IMR-90 (cell line): ENCODE results near the gene TRAPPC4. TPM values are rescaled to one million over a fixed set of nuclear protein-coding genes. Genes with fewer than 3 reads are reported as not detected.

Experiments
- ATAC-seq: fragments of 200-7000 bp; cut with Tn5 transposase; 2 replicates; pipeline ENCODE4 v1.9.1; 2020; ENCODE audit warnings: low read depth, mild to moderate bottlenecking, moderate library complexity
- BruUV-seq: library from RNA; stranded (reverse); fragments of 400-500 nt; replicated peaks from 2 replicates; lab custom pipeline; 2021; lab: Mats Ljungman, UMichigan
- CTCF ChIA-PET: fragments of 300-600 bp; formaldehyde crosslinking; extraction: SDS; loops from one replicate; lab custom pipeline; 2021; ENCODE audit warnings: antibody characterized with exemption; lab: Yijun Ruan, JAX
- POLR2A ChIA-PET: fragments of 300-600 bp; sonication (Branson Sonifier 250); formaldehyde crosslinking; loops from one replicate; lab custom pipeline; 2022; ENCODE audit warnings: antibody characterized with exemption; ENCODE audit not compliant: unreplicated experiment; lab: Charles Lee
- DNase-seq: peaks from one replicate; pipeline ENCODE4 v3.0.0; 2013
- H2AFZ ChIP-seq: replicated peaks from 2 replicates; pipeline ENCODE3; 2013; ENCODE audit warnings: low read length, mild to moderate bottlenecking; ENCODE audit not compliant: poor library complexity
- H2AK5ac ChIP-seq: 2 replicates; pipeline ENCODE4 v1.6.1; 2013; ENCODE audit warnings: low read depth, low read length, inconsistent platforms
- H2AK9ac ChIP-seq: replicated peaks from 2 replicates; pipeline ENCODE3; 2013; ENCODE audit warnings: mild to moderate bottlenecking, low read depth, low read length, moderate library complexity; ENCODE audit not compliant: poor library complexity
- H2BK120ac ChIP-seq: 2 replicates; pipeline ENCODE4 v1.6.1; 2013; ENCODE audit warnings: low read depth, low read length, inconsistent platforms
- H2BK15ac ChIP-seq: 3 replicates; pipeline ENCODE4 v1.6.1; 2013; ENCODE audit warnings: low read depth, low read length, inconsistent platforms
- H2BK20ac ChIP-seq: 2 replicates; pipeline ENCODE4 v1.6.1; 2013; ENCODE audit warnings: low read depth, mild to moderate bottlenecking, inconsistent platforms, low read length, moderate library complexity
- H2BK5ac ChIP-seq: 2 replicates; pipeline ENCODE4 v1.6.1; 2013; ENCODE audit warnings: mild to moderate bottlenecking, low read depth, low read length, inconsistent platforms; ENCODE audit not compliant: poor library complexity, severe bottlenecking
- H3K14ac ChIP-seq: replicated peaks from 2 replicates; pipeline ENCODE4 v1.6.1; 2013; ENCODE audit warnings: low read depth, low read length, inconsistent platforms
- H3K18ac ChIP-seq: 2 replicates; pipeline ENCODE4 v1.6.1; 2013; ENCODE audit warnings: low read depth, low read length, control low read depth
- H3K23ac ChIP-seq: 2 replicates; pipeline ENCODE4 v1.6.1; 2013; ENCODE audit warnings: low read depth, low read length, inconsistent platforms
- H3K27ac ChIP-seq: 2 replicates; pipeline ENCODE4 v1.5.1; 2013; ENCODE audit warnings: mild to moderate bottlenecking, control low read depth, low read length; ENCODE audit not compliant: insufficient read depth
- H3K27me3 ChIP-seq: 2 replicates; pipeline ENCODE4 v1.6.1; 2013; ENCODE audit warnings: low read length; ENCODE audit not compliant: control insufficient read depth, insufficient read depth
- H3K36me3 ChIP-seq: 2 replicates; pipeline ENCODE4 v1.6.1; 2013; ENCODE audit warnings: low read length, mixed read lengths; ENCODE audit not compliant: control insufficient read depth, insufficient read depth
- H3K4ac ChIP-seq: 2 replicates; pipeline ENCODE4 v1.6.1; 2013; ENCODE audit warnings: low read depth, low read length, inconsistent platforms
- H3K4me1 ChIP-seq: 2 replicates; pipeline ENCODE4 v1.6.1; 2013; ENCODE audit warnings: low read length, mixed read lengths; ENCODE audit not compliant: control insufficient read depth, insufficient read depth
- H3K4me2 ChIP-seq: 2 replicates; pipeline ENCODE4 v1.6.1; 2013; ENCODE audit warnings: low read depth, mild to moderate bottlenecking, control low read depth, low read length, moderate library complexity
- H3K4me3 ChIP-seq: 2 replicates; pipeline ENCODE4 v1.5.1; 2013; ENCODE audit warnings: low read depth, mild to moderate bottlenecking, control low read depth, low read length, moderate library complexity; ENCODE audit not compliant: insufficient read depth
- H3K56ac ChIP-seq: 2 replicates; pipeline ENCODE4 v1.6.1; 2013; ENCODE audit warnings: low read length, inconsistent platforms; ENCODE audit not compliant: insufficient read depth; ENCODE audit errors: extremely low read depth
- H3K79me1 ChIP-seq, 2 experiments: 2 replicates each; pipeline ENCODE4 v1.6.1; 2013; ENCODE audit warnings: low read length in 2 of 2, inconsistent platforms in 1 of 2, low read depth in 1 of 2
- H3K9ac ChIP-seq: 2 replicates; pipeline ENCODE4 v1.6.1; 2013; ENCODE audit warnings: low read depth, low read length, control low read depth
- H3K9me1 ChIP-seq: 2 replicates; pipeline ENCODE4 v1.6.1; 2013; ENCODE audit warnings: low read length, inconsistent platforms; ENCODE audit not compliant: insufficient read depth
- H3K9me3 ChIP-seq: 2 replicates; pipeline ENCODE4 v1.6.1; 2013; ENCODE audit warnings: low read length; ENCODE audit not compliant: control insufficient read depth, insufficient read depth
- H4K20me1 ChIP-seq: 2 replicates; pipeline ENCODE4 v1.6.1; 2013; ENCODE audit warnings: low read length, inconsistent platforms; ENCODE audit not compliant: insufficient read depth
- H4K5ac ChIP-seq: 2 replicates; pipeline ENCODE4 v1.6.1; 2013; ENCODE audit warnings: mild to moderate bottlenecking, low read depth, low read length, control low read depth
- H4K8ac ChIP-seq, 2 experiments: 2 replicates each; pipeline ENCODE4 v1.6.1; 2013; ENCODE audit warnings: low read depth in 2 of 2, low read length in 2 of 2, control low read depth in 1 of 2, inconsistent platforms in 1 of 2
- H4K91ac ChIP-seq: 2 replicates; pipeline ENCODE4 v1.6.1; 2013; ENCODE audit warnings: low read depth, low read length, inconsistent platforms; ENCODE audit not compliant: insufficient read depth
- MAFK ChIP-seq: IDR thresholded peaks from 2 replicates; pipeline ENCODE4 v1.6.1; 2012; ENCODE audit warnings: low read depth, low read length, improper control_type of control experiment
- MXI1 ChIP-seq: IDR thresholded peaks from 2 replicates; pipeline ENCODE4 v1.6.1; 2012; ENCODE audit warnings: low read depth, mild to moderate bottlenecking, low read length, moderate library complexity, borderline replicate concordance
- SMC3 ChIP-seq: fragments of 150-350 bp; IDR thresholded peaks from 2 replicates; pipeline ENCODE4 v1.6.1; 2016; ENCODE audit warnings: low read depth, mild to moderate bottlenecking, antibody characterized with exemption, low read length, moderate library complexity
- WGBS, 2 experiments: methylation state at CpG; one replicate each; pipeline versions ENCODE4 v1.1.5 to v1.1.7; 2013; ENCODE audit warnings: missing lambda C conversion rate in 2 of 2; ENCODE audit not compliant: insufficient read length in 1 of 2; ENCODE audit errors: extremely low coverage in 2 of 2; 5-methylcytosine and 5-hydroxymethylcytosine counted together
- dilution Hi-C: fragments of 300-500 bp; cut with HindIII; formaldehyde crosslinking; loops from one replicate; pipeline ENCODE4 v1.14.3; 2018; ENCODE audit warnings: low sequenced_read_pairs; ENCODE audit not compliant: unreplicated experiment
- in situ Hi-C: fragments of 300-500 bp; cut with MboI; formaldehyde crosslinking; loops from 3 replicates; pipeline ENCODE4 v1.14.3; 2019; ENCODE audit warnings: low sequenced_read_pairs, inconsistent platforms, mixed read lengths
- intact Hi-C: fragments of 100-400 bp; cut with micrococcal nuclease; formaldehyde crosslinking; loops from 2 replicates; pipeline ENCODE4 v1.10.0; 2022
- polyA plus RNA-seq, 3 experiments: library from polyadenylated mRNA; depleted of rRNA; stranded (reverse); fragments of >200 nt; gene quantifications; 2 replicates each; pipeline ENCODE4 v1.2.3, GENCODE V29; 2012; ENCODE audit warnings: low replicate concordance in 1 of 3
- total RNA-seq: library from RNA; depleted of rRNA; stranded (reverse); fragments of >200 nt; gene quantifications from 2 replicates; pipeline ENCODE4 v1.2.3, GENCODE V29; 2012
- TF ChIP-seq, protein P1 (sequence below): conservative IDR thresholded peaks from 2 replicates; pipeline ENCODE4 v1.5.1; 2012; ENCODE audit warnings: mild to moderate bottlenecking, low read depth, low read length, improper control_type of control experiment

TRAPPC4 gene
- total and polyA plus RNA-seq, 2 of the 4 experiments (the other 2 are of a cell fraction) = 102 to 162 TPM

DNA sequence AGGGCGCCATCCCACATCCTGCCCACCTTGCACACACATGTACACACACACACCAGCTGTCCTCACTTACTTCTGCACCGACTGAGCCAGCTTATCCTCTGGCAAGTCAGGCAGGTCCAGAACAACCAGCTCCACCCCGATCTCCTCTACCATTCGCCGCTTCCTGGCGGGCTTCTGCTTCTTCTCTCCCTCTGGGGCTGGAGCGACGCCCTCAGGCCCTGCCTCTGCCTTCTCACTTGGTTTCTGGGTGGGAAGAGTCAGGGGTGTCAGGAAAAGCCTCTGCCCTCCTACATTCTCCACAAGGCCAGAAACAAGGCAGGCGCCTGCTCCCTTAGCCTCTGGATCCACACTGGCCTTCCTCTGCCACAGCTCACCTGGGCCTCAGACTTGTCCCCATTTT lies 30.1 kb downstream of the TRAPPC4 start:
- Histone ChIP-seq H2BK120ac (no peak overlapping the region), H4K91ac (no peak overlapping the region), H4K20me1 (no peaks in the 10 kb centered on the region; the same call in 1 of the 2 replicates), H3K23ac (no peak overlapping the region), H2BK5ac (no peak overlapping the region), H2BK15ac (no peak overlapping the region), H3K4ac (no peak overlapping the region), H3K9me1 (no peaks in the 10 kb centered on the region), H3K4me3 (no peak overlapping the region), H3K9ac (no peak overlapping the region), H2AFZ (no peak overlapping the region), H2BK20ac (no peak overlapping the region), H2AK5ac (no peak overlapping the region), H3K18ac (no peak overlapping the region), H4K5ac (no peak overlapping the region), H3K4me1 (no peaks in the 10 kb centered on the region), H3K4me2 (no peak overlapping the region), H3K56ac (no peak overlapping the region), H2AK9ac (no peak overlapping the region), H3K14ac (no peak overlapping the region), H3K27me3 (no peaks in the 10 kb centered on the region), H3K79me1 (peaks cover 0 to 14% of the 10 kb centered on the region in 2 experiments; a peak in 3 of 4 replicates), H4K8ac (no peak overlapping the region), H3K36me3 (peaks cover 74% of the 10 kb centered on the region), H3K27ac (no peak overlapping the region), H3K9me3 (no peaks in the 10 kb centered on the region)
- dilution Hi-C loops = no loop called here
- ATAC-seq (no peak), DNase-seq (no peak)
- ChIA-PET POLR2A (no interaction called here), CTCF (no interaction called here)
- no TSS peak for BruUV-seq
- intact Hi-C loops = no loop called here
- TF ChIP-seq MAFK (no peak), MXI1 (no peak), SMC3 (no peak)
- TF ChIP-seq, protein P1, sequence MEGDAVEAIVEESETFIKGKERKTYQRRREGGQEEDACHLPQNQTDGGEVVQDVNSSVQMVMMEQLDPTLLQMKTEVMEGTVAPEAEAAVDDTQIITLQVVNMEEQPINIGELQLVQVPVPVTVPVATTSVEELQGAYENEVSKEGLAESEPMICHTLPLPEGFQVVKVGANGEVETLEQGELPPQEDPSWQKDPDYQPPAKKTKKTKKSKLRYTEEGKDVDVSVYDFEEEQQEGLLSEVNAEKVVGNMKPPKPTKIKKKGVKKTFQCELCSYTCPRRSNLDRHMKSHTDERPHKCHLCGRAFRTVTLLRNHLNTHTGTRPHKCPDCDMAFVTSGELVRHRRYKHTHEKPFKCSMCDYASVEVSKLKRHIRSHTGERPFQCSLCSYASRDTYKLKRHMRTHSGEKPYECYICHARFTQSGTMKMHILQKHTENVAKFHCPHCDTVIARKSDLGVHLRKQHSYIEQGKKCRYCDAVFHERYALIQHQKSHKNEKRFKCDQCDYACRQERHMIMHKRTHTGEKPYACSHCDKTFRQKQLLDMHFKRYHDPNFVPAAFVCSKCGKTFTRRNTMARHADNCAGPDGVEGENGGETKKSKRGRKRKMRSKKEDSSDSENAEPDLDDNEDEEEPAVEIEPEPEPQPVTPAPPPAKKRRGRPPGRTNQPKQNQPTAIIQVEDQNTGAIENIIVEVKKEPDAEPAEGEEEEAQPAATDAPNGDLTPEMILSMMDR = no peak
- in situ Hi-C loops = no loop called here
- no CpG with 5 or more reads among the region's 9 CpGs for WGBS, 2 experiments
